Measurements from ENCODE around the gene CEP112. TPM values are rescaled to one million over a fixed set of nuclear protein-coding genes. Genes with fewer than 3 reads are reported as not detected.

The CEP112 gene
- total and polyA plus RNA-seq, 2 experiments from 2014 or later = 4.0 to 4.3 TPM

GRCh38 chr17:65918500-65918899 is 273.4 kb downstream of the CEP112 start:
- Mint-ChIP-seq H3K4me3 (no peak overlapping the region), H3K9me3 (no peaks in the 10 kb centered on the region), H3K27me3 (ENCODE audit: insufficient read depth, low read depth, poor library complexity) (peaks cover 3% of the 10 kb centered on the region), H3K27ac (no peak overlapping the region), H3K4me1 (peaks cover 15% of the 10 kb centered on the region; the same call in 2 of the 3 replicates), H3K36me3 (ENCODE audit: low read depth) (no peaks in the 10 kb centered on the region; the same call in 2 of the 3 replicates)
- Histone ChIP-seq H3K4me1 (ENCODE audit: insufficient read depth) (peaks cover 3% of the 10 kb centered on the region; the same call in 1 of the 2 replicates), H3K4me2 (no peak overlapping the region), H3F3A (replicated peaks; ENCODE audit: low read depth) (no peaks in the 10 kb centered on the region), H3K79me2 (replicated peaks; ENCODE audit: insufficient read depth) (no peaks in the 10 kb centered on the region), H2AFZ (no peak overlapping the region; the same call in 1 of the 2 replicates), H4K20me1 (replicated peaks; ENCODE audit: insufficient read depth) (no peaks in the 10 kb centered on the region), H3K36me3 (ENCODE audit: insufficient read depth) (no peaks in the 10 kb centered on the region), H3K27ac (ENCODE audit: low read depth) (no peak overlapping the region), H3K4me3 (no peak overlapping the region), H3K9me2 (ENCODE audit: insufficient read depth) (no peaks in the 10 kb centered on the region), H3K27me3 (ENCODE audit: insufficient read depth) (no peaks in the 10 kb centered on the region)
- ATAC-seq (no peak), DNase-seq (ENCODE audit: low spot score) (no peak)
- TF ChIP-seq CREB1 (CRISPR knock-in tag; IDR thresholded peaks at IDR 0.05; ENCODE audit: low read depth) = no peak
- TF ChIP-seq STAT1 (IDR thresholded peaks at IDR 0.05; ENCODE audit: unreplicated experiment) = no peak
- no peak for TF ChIP-seq ZNF114 (CRISPR knock-in tag; IDR thresholded peaks at IDR 0.05)
- TF ChIP-seq POLR2AphosphoS5 (IDR thresholded peaks at IDR 0.05; ENCODE audit: low read depth) = no peak
- TF ChIP-seq EZH2phosphoT487 (IDR thresholded peaks at IDR 0.05; ENCODE audit: unreplicated experiment) = no peak
- TF ChIP-seq NANOG (IDR thresholded peaks at IDR 0.05; ENCODE audit: borderline replicate concordance) = no peak

DNA sequence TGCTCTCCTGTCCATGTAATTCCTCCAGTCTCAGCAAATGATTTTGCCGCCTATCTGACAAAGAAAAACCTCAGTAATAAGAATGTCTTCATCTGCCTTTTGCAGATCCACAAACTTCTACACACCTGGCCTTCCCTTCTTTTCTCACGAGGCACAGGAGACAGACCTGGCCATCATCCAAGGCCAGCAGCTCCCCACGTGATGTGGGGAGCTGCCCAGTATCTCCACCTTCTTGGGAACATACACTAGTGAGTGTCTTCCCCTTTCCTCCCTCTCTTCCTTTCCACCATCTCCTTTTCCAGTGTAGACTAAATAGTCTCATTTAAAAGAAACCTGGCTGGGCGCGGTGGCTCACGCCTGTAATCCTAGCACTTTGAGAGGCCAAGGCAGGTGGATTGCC is 274.4 kb downstream of the CEP112 start:
- no peak overlapping the region for H3K27ac Mint-ChIP-seq
- DNase-seq (ENCODE audit: low spot score) = no peak
- no peaks in the 10 kb centered on the region for H3F3A ChIP-seq (replicated peaks; ENCODE audit: low read depth)
- H3K4me2 ChIP-seq = no peak overlapping the region
- H3K4me1 ChIP-seq (ENCODE audit: insufficient read depth) = peaks cover 3% of the 10 kb centered on the region; the same call in 1 of the 2 replicates
- ATAC-seq = no peak
- no peaks in the 10 kb centered on the region for H3K9me3 Mint-ChIP-seq
- H3K4me1 Mint-ChIP-seq = peaks cover 15% of the 10 kb centered on the region; the same call in 2 of the 3 replicates
- no peak for TF ChIP-seq STAT1 (IDR thresholded peaks at IDR 0.05; ENCODE audit: unreplicated experiment)
- TF ChIP-seq REST (IDR thresholded peaks at IDR 0.05; ENCODE audit: unreplicated experiment) = no peak
- TF ChIP-seq ZNF114 (CRISPR knock-in tag; IDR thresholded peaks at IDR 0.05) = no peak
- TF ChIP-seq NANOG (IDR thresholded peaks at IDR 0.05; ENCODE audit: borderline replicate concordance) = no peak
- TF ChIP-seq, protein P1, sequence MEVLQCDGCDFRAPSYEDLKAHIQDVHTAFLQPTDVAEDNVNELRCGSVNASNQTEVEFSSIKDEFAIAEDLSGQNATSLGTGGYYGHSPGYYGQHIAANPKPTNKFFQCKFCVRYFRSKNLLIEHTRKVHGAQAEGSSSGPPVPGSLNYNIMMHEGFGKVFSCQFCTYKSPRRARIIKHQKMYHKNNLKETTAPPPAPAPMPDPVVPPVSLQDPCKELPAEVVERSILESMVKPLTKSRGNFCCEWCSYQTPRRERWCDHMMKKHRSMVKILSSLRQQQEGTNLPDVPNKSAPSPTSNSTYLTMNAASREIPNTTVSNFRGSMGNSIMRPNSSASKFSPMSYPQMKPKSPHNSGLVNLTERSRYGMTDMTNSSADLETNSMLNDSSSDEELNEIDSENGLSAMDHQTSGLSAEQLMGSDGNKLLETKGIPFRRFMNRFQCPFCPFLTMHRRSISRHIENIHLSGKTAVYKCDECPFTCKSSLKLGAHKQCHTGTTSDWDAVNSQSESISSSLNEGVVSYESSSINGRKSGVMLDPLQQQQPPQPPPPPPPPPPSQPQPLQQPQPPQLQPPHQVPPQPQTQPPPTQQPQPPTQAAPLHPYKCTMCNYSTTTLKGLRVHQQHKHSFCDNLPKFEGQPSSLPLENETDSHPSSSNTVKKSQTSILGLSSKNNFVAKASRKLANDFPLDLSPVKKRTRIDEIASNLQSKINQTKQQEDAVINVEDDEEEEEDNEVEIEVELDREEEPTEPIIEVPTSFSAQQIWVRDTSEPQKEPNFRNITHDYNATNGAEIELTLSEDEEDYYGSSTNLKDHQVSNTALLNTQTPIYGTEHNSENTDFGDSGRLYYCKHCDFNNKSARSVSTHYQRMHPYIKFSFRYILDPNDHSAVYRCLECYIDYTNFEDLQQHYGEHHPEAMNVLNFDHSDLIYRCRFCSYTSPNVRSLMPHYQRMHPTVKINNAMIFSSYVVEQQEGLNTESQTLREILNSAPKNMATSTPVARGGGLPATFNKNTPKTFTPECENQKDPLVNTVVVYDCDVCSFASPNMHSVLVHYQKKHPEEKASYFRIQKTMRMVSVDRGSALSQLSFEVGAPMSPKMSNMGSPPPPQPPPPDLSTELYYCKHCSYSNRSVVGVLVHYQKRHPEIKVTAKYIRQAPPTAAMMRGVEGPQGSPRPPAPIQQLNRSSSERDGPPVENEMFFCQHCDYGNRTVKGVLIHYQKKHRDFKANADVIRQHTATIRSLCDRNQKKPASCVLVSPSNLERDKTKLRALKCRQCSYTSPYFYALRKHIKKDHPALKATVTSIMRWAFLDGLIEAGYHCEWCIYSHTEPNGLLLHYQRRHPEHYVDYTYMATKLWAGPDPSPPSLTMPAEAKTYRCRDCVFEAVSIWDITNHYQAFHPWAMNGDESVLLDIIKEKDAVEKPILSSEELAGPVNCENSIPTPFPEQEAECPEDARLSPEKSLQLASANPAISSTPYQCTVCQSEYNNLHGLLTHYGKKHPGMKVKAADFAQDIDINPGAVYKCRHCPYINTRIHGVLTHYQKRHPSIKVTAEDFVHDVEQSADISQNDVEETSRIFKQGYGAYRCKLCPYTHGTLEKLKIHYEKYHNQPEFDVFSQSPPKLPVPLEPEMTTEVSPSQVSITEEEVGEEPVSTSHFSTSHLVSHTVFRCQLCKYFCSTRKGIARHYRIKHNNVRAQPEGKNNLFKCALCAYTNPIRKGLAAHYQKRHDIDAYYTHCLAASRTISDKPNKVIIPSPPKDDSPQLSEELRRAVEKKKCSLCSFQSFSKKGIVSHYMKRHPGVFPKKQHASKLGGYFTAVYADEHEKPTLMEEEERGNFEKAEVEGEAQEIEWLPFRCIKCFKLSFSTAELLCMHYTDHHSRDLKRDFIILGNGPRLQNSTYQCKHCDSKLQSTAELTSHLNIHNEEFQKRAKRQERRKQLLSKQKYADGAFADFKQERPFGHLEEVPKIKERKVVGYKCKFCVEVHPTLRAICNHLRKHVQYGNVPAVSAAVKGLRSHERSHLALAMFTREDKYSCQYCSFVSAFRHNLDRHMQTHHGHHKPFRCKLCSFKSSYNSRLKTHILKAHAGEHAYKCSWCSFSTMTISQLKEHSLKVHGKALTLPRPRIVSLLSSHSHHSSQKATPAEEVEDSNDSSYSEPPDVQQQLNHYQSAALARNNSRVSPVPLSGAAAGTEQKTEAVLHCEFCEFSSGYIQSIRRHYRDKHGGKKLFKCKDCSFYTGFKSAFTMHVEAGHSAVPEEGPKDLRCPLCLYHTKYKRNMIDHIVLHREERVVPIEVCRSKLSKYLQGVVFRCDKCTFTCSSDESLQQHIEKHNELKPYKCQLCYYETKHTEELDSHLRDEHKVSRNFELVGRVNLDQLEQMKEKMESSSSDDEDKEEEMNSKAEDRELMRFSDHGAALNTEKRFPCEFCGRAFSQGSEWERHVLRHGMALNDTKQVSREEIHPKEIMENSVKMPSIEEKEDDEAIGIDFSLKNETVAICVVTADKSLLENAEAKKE (CRISPR knock-in tag; IDR thresholded peaks at IDR 0.05) = no peak
- no peak for TF ChIP-seq POLR2AphosphoS5 (IDR thresholded peaks at IDR 0.05; ENCODE audit: low read depth)
- no peak for TF ChIP-seq EZH2 (IDR thresholded peaks at IDR 0.05; ENCODE audit: low read depth, unreplicated experiment)
- no peak for TF ChIP-seq CTCF (conservative IDR thresholded peaks at IDR 0.05; ENCODE audit: low read depth in 2 of 2)
- no peak for TF ChIP-seq CREB1 (CRISPR knock-in tag; IDR thresholded peaks at IDR 0.05; ENCODE audit: low read depth)
- no peak overlapping the region for H3K4me3 ChIP-seq
- H3K36me3 ChIP-seq (ENCODE audit: insufficient read depth) = no peaks in the 10 kb centered on the region
- no peaks in the 10 kb centered on the region for H4K20me1 ChIP-seq (replicated peaks; ENCODE audit: insufficient read depth)
- peaks cover 3% of the 10 kb centered on the region for H3K27me3 Mint-ChIP-seq (ENCODE audit: insufficient read depth, low read depth, poor library complexity)
- no peak overlapping the region for H2AFZ ChIP-seq
- no peaks in the 10 kb centered on the region; the same call in 2 of the 3 replicates for H3K36me3 Mint-ChIP-seq (ENCODE audit: low read depth)
- no peaks in the 10 kb centered on the region for H3K9me2 ChIP-seq (ENCODE audit: insufficient read depth)
- H3K27me3 ChIP-seq (ENCODE audit: insufficient read depth) = no peaks in the 10 kb centered on the region
- no peak overlapping the region for H3K4me3 Mint-ChIP-seq
- no peaks in the 10 kb centered on the region for H3K79me2 ChIP-seq (replicated peaks; ENCODE audit: insufficient read depth)
- H3K27ac ChIP-seq (ENCODE audit: low read depth) = no peak overlapping the region
